DOHH2 (cell line): ENCODE data around the gene SETMAR.

Source experiments
- H3F3A ChIP-seq: fragments of 200-600 bp; sonication (generic), shearing (Covaris generic); 2 replicates; pipeline ENCODE4 v1.6.0; 2016; ENCODE audit warnings: antibody characterized with exemption, mild to moderate bottlenecking; ENCODE audit not compliant: control insufficient read depth, insufficient read depth
- H3K27ac ChIP-seq: fragments of 200-600 bp; sonication (generic); 2 replicates; pipeline ENCODE4 v1.5.1; 2014; ENCODE audit warnings: low read depth, mild to moderate bottlenecking, low read length, moderate library complexity
- H3K27me3 ChIP-seq: fragments of 200-600 bp; sonication (generic); 2 replicates; pipeline ENCODE4 v1.6.1; 2014; ENCODE audit warnings: mild to moderate bottlenecking, low read length, mixed read lengths; ENCODE audit not compliant: control insufficient read depth
- H3K36me3 ChIP-seq: fragments of 200-600 bp; sonication (generic); 2 replicates; pipeline ENCODE4 v1.6.1; 2014; ENCODE audit warnings: mild to moderate bottlenecking, low read length, moderate library complexity, mixed read lengths; ENCODE audit not compliant: control insufficient read depth
- H3K4me1 ChIP-seq: fragments of 200-600 bp; sonication (generic); 2 replicates; pipeline ENCODE4 v1.6.1; 2014; ENCODE audit warnings: mild to moderate bottlenecking, low read length, mixed read lengths; ENCODE audit not compliant: control insufficient read depth
- H3K4me2 ChIP-seq: fragments of 200-600 bp; sonication (generic); 2 replicates; pipeline ENCODE4 v1.6.0; 2014; ENCODE audit warnings: mild to moderate bottlenecking, low read length, moderate library complexity
- H3K4me3 ChIP-seq: fragments of 200-600 bp; sonication (generic); 2 replicates; pipeline ENCODE4 v1.5.1; 2014; ENCODE audit warnings: mild to moderate bottlenecking, low read length, mixed read lengths
- H3K79me2 ChIP-seq: fragments of 200-600 bp; sonication (generic); 2 replicates; pipeline ENCODE4 v1.6.1; 2014; ENCODE audit warnings: mild to moderate bottlenecking, low read length, mixed read lengths; ENCODE audit not compliant: control insufficient read depth
- H3K9me2 ChIP-seq: fragments of 200-600 bp; sonication (generic); replicated peaks from 2 replicates; pipeline ENCODE4 v1.6.1; 2014; ENCODE audit warnings: mild to moderate bottlenecking, low read length, mixed read lengths; ENCODE audit not compliant: control insufficient read depth
- H3K9me3 ChIP-seq: fragments of 200-600 bp; sonication (generic); 2 replicates; pipeline ENCODE4 v1.6.1; 2014; ENCODE audit warnings: antibody characterized with exemption, low read length, mixed read lengths; ENCODE audit not compliant: control insufficient read depth, insufficient read depth
- H4K20me1 ChIP-seq: fragments of 200-600 bp; sonication (generic); 2 replicates; pipeline ENCODE4 v1.6.0; 2014; ENCODE audit warnings: low read depth, mild to moderate bottlenecking, antibody characterized with exemption, low read length, moderate library complexity; ENCODE audit not compliant: control insufficient read depth, insufficient read depth
- EZH2phosphoT487 ChIP-seq: fragments of 200-600 bp; sonication (generic); IDR thresholded peaks from 2 replicates; pipeline ENCODE4 v1.6.1; 2017; ENCODE audit warnings: borderline replicate concordance, mild to moderate bottlenecking, antibody characterized with exemption, low read length, moderate library complexity, mixed read lengths
- TF ChIP-seq, protein P1 (sequence below): fragments of 200-600 bp; sonication (generic); IDR thresholded peaks from one replicate; pipeline ENCODE4 v1.5.1; 2014; ENCODE audit warnings: antibody characterized with exemption, mild to moderate bottlenecking, low read depth, low read length; ENCODE audit not compliant: poor library complexity, severe bottlenecking

SETMAR gene

DNA sequence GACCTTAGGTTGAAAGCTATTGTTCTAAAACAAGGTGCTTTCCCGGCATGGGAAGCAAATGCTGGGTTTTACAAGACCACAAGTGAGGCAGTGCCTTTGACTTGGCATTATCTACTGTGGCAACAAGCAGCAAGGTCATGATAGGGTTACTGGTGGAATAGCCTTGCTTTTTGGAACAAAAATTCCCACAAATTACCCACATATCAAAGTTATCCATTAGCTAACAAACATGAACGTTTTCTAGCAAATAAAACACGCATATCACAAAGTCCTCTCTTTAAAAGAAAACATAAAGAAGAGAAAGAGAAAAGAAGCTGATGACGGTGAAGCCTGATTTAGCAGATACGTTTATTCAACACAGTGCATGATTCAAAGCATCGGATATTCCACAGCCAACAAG lies 57.6 kb downstream of the SETMAR start:
- Histone ChIP-seq H3K4me2 (no peak overlapping the region), H3K27ac (no peak overlapping the region), H3F3A (no peaks in the 10 kb centered on the region), H3K79me2 (no peaks in the 10 kb centered on the region), H3K4me3 (no peak overlapping the region), H3K36me3 (no peaks in the 10 kb centered on the region), H3K9me3 (no peaks in the 10 kb centered on the region), H4K20me1 (no peaks in the 10 kb centered on the region), H3K9me2 (no peaks in the 10 kb centered on the region), H3K4me1 (no peaks in the 10 kb centered on the region), H3K27me3 (no peaks in the 10 kb centered on the region)
- TF ChIP-seq, protein P1, sequence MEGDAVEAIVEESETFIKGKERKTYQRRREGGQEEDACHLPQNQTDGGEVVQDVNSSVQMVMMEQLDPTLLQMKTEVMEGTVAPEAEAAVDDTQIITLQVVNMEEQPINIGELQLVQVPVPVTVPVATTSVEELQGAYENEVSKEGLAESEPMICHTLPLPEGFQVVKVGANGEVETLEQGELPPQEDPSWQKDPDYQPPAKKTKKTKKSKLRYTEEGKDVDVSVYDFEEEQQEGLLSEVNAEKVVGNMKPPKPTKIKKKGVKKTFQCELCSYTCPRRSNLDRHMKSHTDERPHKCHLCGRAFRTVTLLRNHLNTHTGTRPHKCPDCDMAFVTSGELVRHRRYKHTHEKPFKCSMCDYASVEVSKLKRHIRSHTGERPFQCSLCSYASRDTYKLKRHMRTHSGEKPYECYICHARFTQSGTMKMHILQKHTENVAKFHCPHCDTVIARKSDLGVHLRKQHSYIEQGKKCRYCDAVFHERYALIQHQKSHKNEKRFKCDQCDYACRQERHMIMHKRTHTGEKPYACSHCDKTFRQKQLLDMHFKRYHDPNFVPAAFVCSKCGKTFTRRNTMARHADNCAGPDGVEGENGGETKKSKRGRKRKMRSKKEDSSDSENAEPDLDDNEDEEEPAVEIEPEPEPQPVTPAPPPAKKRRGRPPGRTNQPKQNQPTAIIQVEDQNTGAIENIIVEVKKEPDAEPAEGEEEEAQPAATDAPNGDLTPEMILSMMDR, result no peak
- no peak for TF ChIP-seq EZH2phosphoT487

DNA sequence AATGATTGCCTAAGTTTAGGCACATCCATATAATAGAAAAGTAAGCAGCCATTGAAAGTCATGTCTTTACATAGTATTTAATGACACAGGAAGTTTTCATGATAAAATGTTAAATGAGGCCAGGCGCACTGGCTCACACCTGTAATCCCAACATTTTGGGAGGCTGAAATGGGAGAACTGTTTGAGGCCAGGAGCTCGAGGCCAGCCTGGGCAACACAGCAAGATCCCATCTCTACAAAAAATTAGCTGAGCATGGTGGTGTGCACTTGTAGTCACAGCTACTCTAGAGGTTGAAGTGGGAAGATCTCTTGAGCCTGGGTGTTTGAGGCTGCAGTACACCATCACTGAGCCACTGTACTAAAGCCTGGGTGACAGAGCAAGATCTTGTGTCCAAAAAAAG lies 59.4 kb downstream of the SETMAR start:
- H3K27me3 ChIP-seq, result no peaks in the 10 kb centered on the region
- H3K4me1 ChIP-seq, result no peaks in the 10 kb centered on the region
- H3K4me3 ChIP-seq, result no peak overlapping the region
- H3K9me3 ChIP-seq, result no peaks in the 10 kb centered on the region
- H3K36me3 ChIP-seq, result no peaks in the 10 kb centered on the region
- H3K27ac ChIP-seq, result no peak overlapping the region
- no peaks in the 10 kb centered on the region for H3F3A ChIP-seq
- no peaks in the 10 kb centered on the region for H3K79me2 ChIP-seq
- TF ChIP-seq EZH2phosphoT487, result no peak
- TF ChIP-seq, protein P1, result no peak
- H3K9me2 ChIP-seq, result no peaks in the 10 kb centered on the region
- H3K4me2 ChIP-seq, result no peak overlapping the region
- H4K20me1 ChIP-seq, result no peaks in the 10 kb centered on the region
